ENCODE results near the gene PSORS1C2.

PSORS1C2 gene

GRCh38 chr6:31098449-31098938, 40.4 kb downstream of the PSORS1C2 start:
- no peak for TF ChIP-seq ELF4 (IDR thresholded peaks at IDR 0.05)
- TF ChIP-seq FOXK2 (IDR thresholded peaks at IDR 0.05) = no peak
- ChIA-PET POLR2A (no interaction called here), CTCF (no interaction called here)
- no peak for DNase-seq (ENCODE audit: extremely low spot score)

GRCh38 chr6:31096656-31097055, 42.2 kb downstream of the PSORS1C2 start:
- DNase-seq (ENCODE audit: extremely low spot score) = no peak
- ChIA-PET POLR2A (no interaction called here), CTCF (interaction anchor here (0.7 to 0.8 kb wide), 2 partner anchors 9 to 17 kb away, joined by 3 to 4 read pairs; no protein-coding TSS in a partner anchor)
- TF ChIP-seq CTBP1 (IDR thresholded peaks at IDR 0.05; ENCODE audit: borderline replicate concordance) (no peak), SP1 (IDR thresholded peaks at IDR 0.05) (no peak), PKNOX1 (IDR thresholded peaks at IDR 0.05) (no peak), NFRKB (IDR thresholded peaks at IDR 0.05) (no peak), FOXM1 (IDR thresholded peaks at IDR 0.05; ENCODE audit: borderline replicate concordance) (no peak), L3MBTL2 (conservative IDR thresholded peaks at IDR 0.05) (no peak), ZNF384 (IDR thresholded peaks at IDR 0.05) (no peak), ELF4 (IDR thresholded peaks at IDR 0.05) (no peak), HDGF (IDR thresholded peaks at IDR 0.05; ENCODE audit: borderline replicate concordance) (no peak), TARDBP (IDR thresholded peaks at IDR 0.05) (no peak), FOXK2 (IDR thresholded peaks at IDR 0.05) (no peak), FOXA1 (IDR thresholded peaks at IDR 0.05) (no peak)

GRCh38 chr6:31096215-31096614, 42.7 kb downstream of the PSORS1C2 start:
- CTCF ChIA-PET = interaction anchor here (0.7 to 0.8 kb wide), 2 partner anchors 9 to 16 kb away, joined by 3 to 4 read pairs; no protein-coding TSS in a partner anchor
- POLR2A ChIA-PET = no interaction called here
- DNase-seq (ENCODE audit: extremely low spot score) = no peak
- TF ChIP-seq SUZ12 (IDR thresholded peaks at IDR 0.05) (no peak), ZNF384 (IDR thresholded peaks at IDR 0.05) (no peak), ARNT (IDR thresholded peaks at IDR 0.05) (no peak), TARDBP (IDR thresholded peaks at IDR 0.05) (no peak), FOXM1 (IDR thresholded peaks at IDR 0.05; ENCODE audit: borderline replicate concordance) (no peak), CTBP1 (IDR thresholded peaks at IDR 0.05; ENCODE audit: borderline replicate concordance) (no peak), HDGF (IDR thresholded peaks at IDR 0.05; ENCODE audit: borderline replicate concordance) (no peak), SP1 (IDR thresholded peaks at IDR 0.05) (no peak), FOXA1 (IDR thresholded peaks at IDR 0.05) (no peak), BHLHE40 (IDR thresholded peaks at IDR 0.05; ENCODE audit: borderline replicate concordance) (no peak), LEF1 (IDR thresholded peaks at IDR 0.05; ENCODE audit: borderline replicate concordance) (no peak), L3MBTL2 (conservative IDR thresholded peaks at IDR 0.05) (no peak), NFRKB (IDR thresholded peaks at IDR 0.05) (no peak), ELF4 (IDR thresholded peaks at IDR 0.05) (no peak), PKNOX1 (IDR thresholded peaks at IDR 0.05) (no peak), FOXK2 (IDR thresholded peaks at IDR 0.05) (no peak)

GRCh38 chr6:31094389-31094881, 44.4 kb downstream of the PSORS1C2 start:
- ChIA-PET POLR2A (no interaction called here), CTCF (interaction anchor here (0.9 kb wide), 1 partner anchor 21 kb away, joined by 4 read pairs; the partner anchor contains the start of gene PSORS1C1)
- TF ChIP-seq ZNF384 (IDR thresholded peaks at IDR 0.05) (no peak), BHLHE40 (IDR thresholded peaks at IDR 0.05; ENCODE audit: borderline replicate concordance) (no peak), SUZ12 (IDR thresholded peaks at IDR 0.05) (no peak), FOXA1 (IDR thresholded peaks at IDR 0.05) (no peak), L3MBTL2 (conservative IDR thresholded peaks at IDR 0.05) (no peak), ELF4 (IDR thresholded peaks at IDR 0.05) (no peak), PKNOX1 (IDR thresholded peaks at IDR 0.05) (no peak), FOXM1 (IDR thresholded peaks at IDR 0.05; ENCODE audit: borderline replicate concordance) (no peak), TARDBP (IDR thresholded peaks at IDR 0.05) (no peak), HDGF (IDR thresholded peaks at IDR 0.05; ENCODE audit: borderline replicate concordance) (no peak), LEF1 (IDR thresholded peaks at IDR 0.05; ENCODE audit: borderline replicate concordance) (no peak), SP1 (IDR thresholded peaks at IDR 0.05) (no peak), CTBP1 (IDR thresholded peaks at IDR 0.05; ENCODE audit: borderline replicate concordance) (no peak), ARNT (IDR thresholded peaks at IDR 0.05) (no peak), NFRKB (IDR thresholded peaks at IDR 0.05) (no peak)
- no peak for DNase-seq (ENCODE audit: extremely low spot score)

GRCh38 chr6:31092769-31093505, 45.9 kb downstream of the PSORS1C2 start:
- CTCF ChIA-PET = interaction anchor here (0.5 to 0.8 kb wide), 2 partner anchors 9 to 13 kb away, joined by 3 read pairs; no protein-coding TSS in a partner anchor
- POLR2A ChIA-PET = interaction anchor here (1.6 kb wide), 1 partner anchor 10 kb away, joined by 3 read pairs; no protein-coding TSS in a partner anchor
- no peak for TF ChIP-seq NFRKB (IDR thresholded peaks at IDR 0.05)
- TF ChIP-seq BHLHE40 (IDR thresholded peaks at IDR 0.05; ENCODE audit: borderline replicate concordance) = no peak
- TF ChIP-seq ZNF384 (IDR thresholded peaks at IDR 0.05) = no peak
- no peak for DNase-seq (ENCODE audit: extremely low spot score)

GRCh38 chr6:31092238-31092637, 46.6 kb downstream of the PSORS1C2 start:
- CTCF ChIA-PET = interaction anchor here (0.5 kb wide), 1 partner anchor 10 kb away, joined by 3 read pairs; no protein-coding TSS in a partner anchor
- DNase-seq (ENCODE audit: extremely low spot score) = no peak
- TF ChIP-seq FOXA1 (IDR thresholded peaks at IDR 0.05) (no peak), TARDBP (IDR thresholded peaks at IDR 0.05) (no peak), ZNF384 (IDR thresholded peaks at IDR 0.05) (no peak), SP1 (IDR thresholded peaks at IDR 0.05) (no peak), NFRKB (IDR thresholded peaks at IDR 0.05) (no peak), FOXM1 (IDR thresholded peaks at IDR 0.05; ENCODE audit: borderline replicate concordance) (no peak), CTBP1 (IDR thresholded peaks at IDR 0.05; ENCODE audit: borderline replicate concordance) (no peak)
- POLR2A ChIA-PET = no interaction called here
